ENCODE measurements around the gene OTUB1.

The OTUB1 gene

GRCh38 chr11:64025205-64025604, 39.0 kb downstream of the OTUB1 start:
- DNase-seq (ENCODE audit: low read depth): no peak

GRCh38 chr11:64026575-64027205, 40.5 kb downstream of the OTUB1 start:
- DNase-seq (ENCODE audit: low read depth): peak; percentile 22

GRCh38 chr11:64027651-64028397, 41.6 kb downstream of the OTUB1 start:
- no peak for DNase-seq (ENCODE audit: low read depth)

GRCh38 chr11:64028398-64029115, 42.3 kb downstream of the OTUB1 start:
- DNase-seq (ENCODE audit: low read depth): peak; percentile 19

GRCh38 chr11:64029773-64030172, 43.5 kb downstream of the OTUB1 start:
- DNase-seq (ENCODE audit: low read depth): no peak

GRCh38 chr11:64031001-64031400, 44.8 kb downstream of the OTUB1 start:
- DNase-seq (ENCODE audit: low read depth): no peak

- no peak for DNase-seq (ENCODE audit: low read depth)
These were observed 45.8 kb downstream of the OTUB1 start for GRCh38 chr11:64032050-64032449.

GRCh38 chr11:64034411-64034811, 48.2 kb downstream of the OTUB1 start:
- DNase-seq (ENCODE audit: low read depth): no peak

GRCh38 chr11:64035081-64035524, 48.9 kb downstream of the OTUB1 start:
- no peak for DNase-seq (ENCODE audit: low read depth)

GRCh38 chr11:64035576-64035975, 49.3 kb downstream of the OTUB1 start, which contains the start of gene FLRT1:
Gene FLRT1, plus strand, starts transcription at chr11:64035931. Its CDS starts 80,337 bp downstream, at chr11:64116268.
- no peak for DNase-seq (ENCODE audit: low read depth)

GRCh38 chr11:64036087-64037026, 50.1 kb downstream of the OTUB1 start:
- no peak for DNase-seq (ENCODE audit: low read depth)

GRCh38 chr11:64037027-64037634, 50.9 kb downstream of the OTUB1 start:
- no peak for DNase-seq (ENCODE audit: low read depth)

GRCh38 chr11:64038500-64038899, 52.3 kb downstream of the OTUB1 start:
- DNase-seq (ENCODE audit: low read depth): no peak

- no peak for DNase-seq (ENCODE audit: low read depth)
These were observed 52.9 kb downstream of the OTUB1 start for GRCh38 chr11:64039012-64039665.

- no peak for DNase-seq (ENCODE audit: low read depth)
These were observed 54.6 kb downstream of the OTUB1 start for GRCh38 chr11:64040684-64041322.

GRCh38 chr11:64041846-64042245, 55.6 kb downstream of the OTUB1 start:
- no peak for DNase-seq (ENCODE audit: low read depth)

GRCh38 chr11:64042301-64042700, 56.1 kb downstream of the OTUB1 start:
- no peak for DNase-seq (ENCODE audit: low read depth)

- DNase-seq (ENCODE audit: low read depth): no peak
These were observed 57.3 kb downstream of the OTUB1 start for GRCh38 chr11:64043545-64043944.

GRCh38 chr11:64044730-64045393, 58.6 kb downstream of the OTUB1 start:
- no peak for DNase-seq (ENCODE audit: low read depth)

GRCh38 chr11:64045700-64046099, 59.5 kb downstream of the OTUB1 start:
- DNase-seq (ENCODE audit: low read depth): no peak
